Gastrocnemius medialis (tissue), 4 donors: ENCODE results near the gene ACBD6. TPM values are rescaled to one million over a fixed set of nuclear protein-coding genes. Genes with fewer than 3 reads are reported as not detected.

Experiments used
- microRNA-seq, 2 donors: library from miRNA; unstranded; fragments of <30 nt; microRNA quantifications; one replicate each; pipeline ENCODE4, GENCODE V29; 2016; ENCODE audit warnings: borderline replicate concordance in 2 of 2
- total RNA-seq, 4 donors: library from RNA; depleted of rRNA; stranded (reverse); fragments of >200 nt; gene quantifications; one replicate each; pipeline versions ENCODE4 v1.1.0 to v1.2.3, GENCODE V29; 2016

Gene ACBD6
- total RNA-seq, 4 donors from 2014 or later = 15.0 to 27.4 (median 19.1) TPM

Small RNAs within 50 kb of the gene (microRNA-seq; reads per million reads assigned to microRNA genes)
- 0 to 1.7 reads per million in 2 donors for gene MIR3121

Other genes with a start within 250 kb of the ACBD6 start
- not detected for gene OVAAL, start 56.4 kb upstream of the ACBD6 start, total RNA-seq
- 10 to 100 TPM; 14.5 to 24.9 (median 18.6) TPM for gene XPR1, start 129.4 kb upstream of the ACBD6 start, total RNA-seq